GM21367 (cell line): ENCODE data around the gene NDUFS2.
"Not testable (repeated sequence)": the region's sequence is repeated elsewhere in the genome, so short reads cannot be mapped to it uniquely, and the experiment has no call there.

ENCODE experiments used
- ATAC-seq: cut with Tn5 transposase; IDR thresholded peaks from one replicate; pipeline ENCODE4 v1.9.1; 2021; ENCODE audit not compliant: unreplicated experiment

Gene NDUFS2

GRCh38 chr1:161218301-161219077 is 16.3 kb downstream of the NDUFS2 start:
- ATAC-seq, result no peak

GRCh38 chr1:161219078-161219892 is 17.1 kb downstream of the NDUFS2 start:
- ATAC-seq, result no peak

- no peak for ATAC-seq
Measured at GRCh38 chr1:161220002-161220401, 17.8 kb downstream of the NDUFS2 start.

GRCh38 chr1:161222175-161223019 is 20.2 kb downstream of the NDUFS2 start:
- no peak for ATAC-seq

GRCh38 chr1:161223805-161224694 is 21.9 kb downstream of the NDUFS2 start:
- ATAC-seq, result no peak

GRCh38 chr1:161224695-161225087 is 22.5 kb downstream of the NDUFS2 start:
- ATAC-seq, result not testable (repeated sequence)

- ATAC-seq, result no peak
Measured at GRCh38 chr1:161225178-161225533, 23.0 kb downstream of the NDUFS2 start.

GRCh38 chr1:161225534-161226319 is 23.6 kb downstream of the NDUFS2 start, which contains the start of gene TOMM40L:
Gene TOMM40L, plus strand, starts transcription at chr1:161226060. Its CDS starts 430 bp downstream, at chr1:161226490.
- peak; percentile 89 for ATAC-seq

GRCh38 chr1:161226320-161226711 is 24.1 kb downstream of the NDUFS2 start:
- ATAC-seq, result no peak

GRCh38 chr1:161226759-161227158 is 24.6 kb downstream of the NDUFS2 start:
- no peak for ATAC-seq

GRCh38 chr1:161227196-161227871 is 25.2 kb downstream of the NDUFS2 start:
- peak; percentile 32 for ATAC-seq

- no peak for ATAC-seq
Measured at GRCh38 chr1:161228032-161228431, 25.9 kb downstream of the NDUFS2 start.

- no peak for ATAC-seq
Measured at GRCh38 chr1:161229896-161230295, 27.7 kb downstream of the NDUFS2 start.

GRCh38 chr1:161230762-161231161 is 28.6 kb downstream of the NDUFS2 start:
- ATAC-seq, result no peak

GRCh38 chr1:161233102-161233501 is 30.9 kb downstream of the NDUFS2 start:
- no peak for ATAC-seq

- no peak for ATAC-seq
Measured at GRCh38 chr1:161235957-161236775, 34.0 kb downstream of the NDUFS2 start.

- no peak for ATAC-seq
Measured at GRCh38 chr1:161238039-161238473, 35.9 kb downstream of the NDUFS2 start, which contains the start of gene NR1I3. Gene NR1I3, minus strand, starts transcription at chr1:161238203. Its CDS starts 1,638 bp downstream, at chr1:161236565.

GRCh38 chr1:161241682-161242081 is 39.5 kb downstream of the NDUFS2 start:
- ATAC-seq, result no peak
